NCI-H1436 treated with DMSO at 0.1 percent for 48 hours (cell line): ENCODE data around the gene PRRT3.

ENCODE experiments used
- DNase-seq: peaks from one replicate; lab custom pipeline; 2025; lab: John Stamatoyannopoulos, UW

Gene PRRT3

GRCh38 chr3:9951962-9952805 lies at the start of gene PRRT3:
Gene PRRT3 (minus strand): TSS chr3:9952408. CDS start chr3:9950115, 2,293 bp downstream.
- DNase-seq = no peak

DNA sequence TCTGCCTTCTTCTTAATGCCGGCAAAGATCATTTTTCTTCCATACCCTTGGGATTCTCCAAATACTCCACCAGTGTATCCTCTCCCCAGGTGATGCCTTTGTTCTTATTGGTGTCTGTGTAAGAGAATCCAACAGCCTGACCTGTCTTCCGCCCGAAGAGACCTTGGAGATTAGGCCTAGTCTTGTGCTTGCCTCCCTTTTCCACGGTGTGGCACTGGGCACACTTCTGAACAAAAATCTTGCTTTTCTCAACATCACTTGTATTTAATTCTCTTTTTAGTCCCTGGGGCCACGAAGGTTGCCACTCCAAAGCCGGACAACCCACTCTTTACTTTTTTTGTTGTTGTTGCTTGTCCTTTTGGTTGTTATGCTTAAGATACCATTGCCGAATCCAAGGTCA lies 48.5 kb upstream of the PRRT3 start:
- no peak for DNase-seq

- DNase-seq = no peak
Measured at GRCh38 chr3:9994086-9994844, 42.1 kb upstream of the PRRT3 start.

DNA sequence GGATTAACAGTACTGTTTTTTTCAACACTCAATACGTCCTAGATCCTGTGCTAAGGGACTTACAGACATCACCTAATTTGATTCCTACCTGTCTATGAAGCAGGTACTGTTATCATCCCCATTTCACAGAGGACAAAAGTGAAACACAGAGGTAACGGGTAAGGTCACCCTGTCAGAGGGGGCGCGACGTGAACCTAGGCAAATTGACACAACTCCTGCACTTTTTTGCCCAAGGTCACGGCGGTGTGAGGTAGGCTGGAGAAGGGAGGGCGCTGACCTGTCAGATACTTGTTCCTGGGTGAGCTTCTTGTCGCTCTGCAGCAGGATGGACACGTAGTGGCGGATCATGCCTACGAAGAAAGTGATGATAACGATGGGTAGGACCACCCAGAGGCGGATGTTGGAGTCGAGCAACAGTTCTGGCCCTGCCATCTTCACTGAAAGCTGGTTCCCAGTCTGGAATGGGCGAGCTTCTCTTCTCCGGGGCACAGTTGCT lies 34.1 kb upstream of the PRRT3 start:
- no peak for DNase-seq

GRCh38 chr3:9980251-9980650 lies 28.0 kb upstream of the PRRT3 start:
- DNase-seq = no peak

DNA sequence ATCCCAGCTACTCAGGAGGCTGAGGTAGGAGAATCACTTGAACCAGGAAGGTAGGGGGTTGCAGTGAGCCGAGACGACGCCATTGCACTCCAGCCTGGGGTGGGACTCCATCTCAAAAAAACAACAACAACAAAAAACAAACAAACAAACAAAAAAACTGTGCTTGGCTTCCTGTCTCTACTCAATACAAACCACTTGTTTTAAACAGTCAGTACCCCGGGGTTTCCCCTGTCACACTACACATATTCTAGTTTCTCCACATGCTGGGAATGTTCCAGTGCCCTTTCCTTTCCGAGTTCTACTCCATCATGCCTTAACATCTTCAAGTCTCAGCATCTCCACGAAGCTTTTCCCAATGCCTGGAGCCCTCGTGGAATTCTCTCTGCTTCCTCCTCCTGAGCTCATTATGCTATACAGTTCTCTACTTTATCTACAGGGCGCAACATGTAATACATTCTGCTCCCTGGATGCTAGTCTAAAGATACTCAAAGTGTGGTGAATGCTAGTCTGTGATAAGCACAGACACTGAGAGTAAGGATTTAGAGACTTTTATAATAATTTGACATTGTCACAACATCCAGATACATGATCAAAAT lies 26.6 kb upstream of the PRRT3 start:
- no peak for DNase-seq

DNA sequence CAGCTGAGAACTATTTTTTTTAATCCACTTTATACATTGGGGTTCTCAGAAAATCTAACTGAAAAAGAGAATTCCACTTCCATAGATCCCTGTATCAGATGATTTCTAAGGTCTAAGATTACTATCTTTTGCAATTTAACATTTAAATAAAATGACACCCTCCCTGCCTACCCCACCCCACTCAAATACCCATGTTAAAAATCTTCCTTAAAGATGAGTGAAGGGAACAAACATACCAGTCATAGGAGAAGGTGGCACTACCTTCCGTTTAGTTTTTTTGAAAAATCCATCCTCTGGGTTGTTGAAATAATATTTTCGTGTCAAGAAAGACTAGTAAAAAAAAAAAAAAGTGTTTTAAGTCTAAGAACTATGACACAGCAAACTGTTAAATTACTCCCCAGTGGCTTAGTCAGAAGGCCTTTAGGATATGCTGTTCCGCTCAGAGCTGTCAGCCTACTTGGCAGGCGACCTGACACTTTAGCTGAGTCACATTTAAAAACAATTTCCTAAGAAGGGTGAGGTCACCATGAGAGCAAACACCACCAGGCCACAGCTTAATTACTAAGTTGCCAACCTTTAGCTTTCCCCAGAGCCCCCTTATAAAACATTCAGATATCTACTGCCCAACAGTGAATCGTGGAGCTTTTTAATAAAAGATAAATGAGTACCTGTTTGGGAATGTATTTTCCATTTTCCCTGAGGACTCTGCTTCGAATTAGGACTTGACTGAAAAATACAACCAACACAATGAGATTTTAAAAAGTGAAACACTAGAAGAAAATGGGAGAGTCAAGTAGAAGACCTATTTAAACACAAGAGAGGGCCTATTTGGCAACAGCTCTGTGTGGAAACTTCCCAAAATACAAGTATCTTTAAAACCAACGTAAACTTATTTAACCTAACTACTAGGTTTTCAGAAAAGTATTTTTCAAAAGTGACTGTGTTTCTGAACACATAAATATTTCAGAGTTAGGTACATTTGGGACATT lies 24.8 kb upstream of the PRRT3 start:
- DNase-seq = peak; percentile 12

GRCh38 chr3:9970020-9970652 lies 17.9 kb upstream of the PRRT3 start:
- no peak for DNase-seq

GRCh38 chr3:9969632-9970019 lies 17.4 kb upstream of the PRRT3 start:
- no peak for DNase-seq

- DNase-seq = no peak
Measured at GRCh38 chr3:9966841-9967240, 14.6 kb upstream of the PRRT3 start.

DNA sequence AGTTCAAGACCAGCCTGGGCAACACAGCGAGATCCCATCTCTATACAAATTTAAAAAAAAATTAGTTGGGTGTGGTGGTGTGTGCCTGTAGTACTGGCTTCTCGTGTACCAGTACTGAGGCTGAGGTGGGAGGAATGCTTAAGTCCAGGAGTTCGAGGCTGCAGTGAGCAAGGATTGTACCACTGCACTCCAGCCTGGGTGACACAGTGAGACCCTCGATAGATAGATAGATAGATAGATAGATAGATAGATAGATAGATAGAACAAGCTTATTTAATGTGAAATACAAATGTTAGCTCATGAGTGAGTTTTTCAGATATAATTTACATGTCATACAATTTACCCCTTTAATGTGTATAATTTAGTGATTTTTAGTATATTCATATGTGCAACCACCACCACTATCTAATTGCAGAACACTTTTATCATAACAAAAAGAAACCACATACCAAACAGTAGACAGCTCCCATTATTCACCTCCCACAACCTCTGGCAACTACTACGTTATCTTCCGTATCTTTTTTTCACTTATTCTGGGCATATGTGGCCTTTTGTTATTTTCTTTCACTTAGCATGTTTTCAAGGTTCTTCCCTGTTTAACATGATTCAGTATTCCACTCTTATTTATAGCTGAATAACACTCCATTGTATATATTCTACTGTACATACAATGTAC lies 13.1 kb upstream of the PRRT3 start:
- DNase-seq = no peak

DNA sequence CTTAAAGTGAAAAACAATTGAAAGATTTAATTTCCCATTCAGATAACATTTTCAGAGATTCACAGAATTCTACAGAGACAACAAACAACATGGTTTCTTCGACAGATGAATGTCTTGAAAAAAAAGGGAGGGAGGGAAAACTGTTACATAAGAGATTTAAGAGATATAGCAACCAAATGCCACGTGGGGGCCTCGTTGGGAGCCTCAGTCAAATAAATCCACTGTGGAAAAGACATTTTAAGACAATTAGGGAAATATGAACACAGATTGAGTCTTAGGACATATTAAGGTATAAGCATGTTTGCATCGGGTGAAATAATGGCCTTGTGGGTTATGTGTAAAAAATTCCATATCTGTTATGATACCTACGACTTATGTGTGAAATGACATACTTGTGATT lies 5.0 kb upstream of the PRRT3 start:
- DNase-seq = no peak

DNA sequence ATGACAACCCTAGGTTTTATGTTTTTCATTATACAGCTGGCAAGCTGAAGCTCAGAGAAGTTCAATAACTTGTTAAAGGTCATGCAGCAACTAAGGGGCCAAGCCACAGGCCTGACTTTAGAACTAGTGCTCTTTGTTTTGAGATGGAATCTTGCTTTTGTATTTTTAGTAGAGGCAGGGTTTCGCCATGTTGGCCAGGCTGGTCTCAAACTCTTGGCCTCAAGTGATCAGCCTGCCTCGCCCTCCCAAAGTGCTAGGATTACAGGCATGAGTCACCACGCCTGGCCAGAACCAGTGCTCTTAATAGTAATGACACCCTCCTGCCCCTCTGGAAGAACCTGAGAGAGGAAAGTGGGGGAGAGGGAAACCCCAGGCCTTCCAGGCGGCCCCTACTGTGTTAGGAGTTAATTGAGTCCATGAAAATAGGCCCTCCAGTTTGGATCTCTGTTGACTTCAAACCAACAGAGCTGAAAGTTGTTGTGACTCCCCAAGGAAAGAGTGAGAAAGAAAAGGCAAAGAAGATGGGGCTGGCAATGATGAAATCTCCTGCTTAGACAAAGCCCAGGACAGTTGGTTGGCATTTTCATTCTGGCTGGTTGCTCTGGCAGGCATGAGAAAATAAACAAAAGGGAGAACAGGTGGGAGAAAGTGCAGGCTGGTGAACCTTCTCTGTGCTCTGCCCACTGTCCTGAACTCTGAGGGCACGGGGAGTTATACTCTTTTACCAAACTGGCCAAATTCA lies 3.6 kb upstream of the PRRT3 start:
- DNase-seq = no peak

GRCh38 chr3:9955067-9955502 lies 2.9 kb upstream of the PRRT3 start:
- no peak for DNase-seq

DNA sequence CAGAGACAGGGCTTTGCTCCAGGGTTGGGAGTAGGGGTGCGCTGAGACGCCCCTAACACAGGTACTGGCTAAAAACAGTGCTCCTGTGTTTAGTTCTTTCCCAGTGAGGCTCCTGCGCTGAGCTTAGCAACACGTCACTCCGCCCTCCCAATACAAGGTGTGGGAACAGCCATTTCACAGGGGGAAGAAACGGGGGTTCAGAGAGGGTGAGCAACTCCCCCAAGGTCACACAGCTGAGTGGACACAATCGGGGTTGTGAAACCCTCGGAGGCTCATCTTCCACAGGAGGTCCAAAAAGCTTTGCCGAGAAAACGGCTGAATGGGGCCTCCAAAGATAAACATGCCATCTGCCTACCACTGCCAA lies 628 bp downstream of the PRRT3 start:
- no peak for DNase-seq

GRCh38 chr3:9951126-9951525 lies 1.1 kb downstream of the PRRT3 start:
- DNase-seq = no peak

DNA sequence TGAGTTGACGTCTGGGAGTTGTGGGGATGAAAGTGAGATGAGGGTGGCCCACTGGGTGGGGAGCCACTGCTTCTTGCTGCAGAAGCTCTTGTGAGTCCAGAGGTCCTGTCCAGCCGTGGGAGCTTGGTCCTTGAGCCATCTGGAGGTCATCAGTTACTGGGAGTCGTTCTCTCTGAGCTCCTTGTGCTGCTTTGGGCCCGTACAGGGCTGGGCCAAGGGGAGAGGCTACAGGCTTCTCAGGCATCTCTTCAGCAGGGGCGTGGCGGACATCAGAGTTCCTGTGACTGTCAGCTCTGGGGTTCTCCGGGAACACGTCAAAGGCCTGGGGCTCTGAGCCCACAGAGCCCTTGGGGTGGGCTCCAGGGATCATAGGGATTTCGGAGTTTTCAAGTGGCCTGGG lies 2.6 kb downstream of the PRRT3 start:
- DNase-seq = no peak

DNA sequence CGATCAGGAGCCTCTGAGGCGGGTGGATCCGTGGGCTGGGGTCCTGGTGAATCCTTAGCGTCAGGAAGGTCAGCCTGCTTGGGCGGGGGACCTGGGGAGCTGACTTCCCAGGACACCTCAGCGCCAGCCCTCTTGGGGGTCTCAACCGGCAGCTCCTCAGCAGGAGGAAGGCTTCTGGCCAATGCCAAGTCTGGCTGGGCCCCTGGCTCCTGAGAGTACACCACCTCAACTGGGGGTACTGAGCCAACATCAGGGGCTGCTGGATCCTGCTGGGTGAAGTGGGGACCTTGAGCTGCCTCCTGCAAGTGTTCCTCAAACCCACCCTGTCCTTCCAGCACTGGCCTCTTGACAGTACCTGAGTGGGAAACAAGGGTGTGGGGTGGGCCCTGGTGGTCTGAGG lies 3.1 kb downstream of the PRRT3 start:
- DNase-seq = no peak

- DNase-seq = no peak
Measured at GRCh38 chr3:9948586-9948985, 3.6 kb downstream of the PRRT3 start.
